GM19238 (cell line): ENCODE results near the gene IRGC.
"Not testable (repeated sequence)": the region's sequence is repeated elsewhere in the genome, so short reads cannot be mapped to it uniquely, and the experiment has no call there.

Experiments
- DNase-seq: peaks from one replicate; pipeline ENCODE4 v3.0.0; 2011; ENCODE audit warnings: low spot score; ENCODE audit not compliant: insufficient read length

IRGC gene

DNA sequence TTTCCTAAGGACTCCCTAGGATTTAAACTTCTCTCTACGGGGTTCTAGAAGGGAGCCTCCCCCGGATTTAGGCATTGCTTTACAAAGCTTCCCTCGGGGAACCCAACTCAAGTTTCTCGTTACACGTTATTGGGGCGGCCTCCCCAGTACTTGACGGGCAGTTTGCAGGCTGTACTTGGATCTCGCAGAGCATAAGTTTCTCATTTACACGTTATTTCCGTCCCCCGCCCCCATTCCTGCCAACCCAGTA, 38.3 kb downstream of the IRGC start:
- DNase-seq = no peak

DNA sequence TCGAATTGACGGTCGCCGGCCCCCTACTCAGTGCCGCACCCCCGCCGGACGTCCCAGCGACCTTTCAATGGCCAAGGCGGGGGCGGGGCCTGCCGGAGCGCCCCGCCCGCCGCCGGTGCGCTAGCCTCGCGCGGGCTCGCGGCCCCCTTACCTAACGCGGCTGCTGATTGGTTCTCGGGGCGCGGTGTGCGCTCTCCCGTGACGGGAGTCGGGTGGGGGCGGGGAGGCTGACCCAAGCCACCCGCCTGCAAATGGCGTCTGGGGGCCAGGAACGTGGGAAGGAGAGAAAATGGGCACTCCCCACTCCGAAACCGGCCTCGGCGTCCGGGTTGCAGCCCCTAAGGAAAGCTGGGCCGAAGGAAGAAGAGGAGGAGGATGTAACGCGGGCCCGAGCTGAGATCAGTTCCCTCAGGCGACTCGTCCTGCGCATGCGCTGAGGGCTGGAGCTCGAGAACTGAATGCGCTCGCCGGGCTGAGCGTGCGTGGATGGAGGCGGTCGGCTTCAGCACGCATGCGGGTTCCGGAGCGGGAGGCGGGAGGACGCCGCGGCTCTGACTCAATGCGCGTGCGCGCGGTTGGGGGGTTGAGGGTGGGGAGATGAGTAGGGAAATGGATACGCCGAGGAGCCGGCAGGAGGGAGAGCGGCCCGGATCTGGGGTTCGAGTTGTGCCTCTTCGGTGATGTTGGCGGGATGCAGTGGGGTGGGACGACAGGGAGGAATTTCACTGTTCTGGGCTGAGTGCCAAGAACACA, 38.8 kb downstream of the IRGC start, which contains the start of gene SMG9:
SMG9 (minus strand) TSS at position 460 of the 753 bp plus-strand sequence. CDS start 4,221 bp downstream, outside the sequence.
- peak; percentile 80 for DNase-seq

DNA sequence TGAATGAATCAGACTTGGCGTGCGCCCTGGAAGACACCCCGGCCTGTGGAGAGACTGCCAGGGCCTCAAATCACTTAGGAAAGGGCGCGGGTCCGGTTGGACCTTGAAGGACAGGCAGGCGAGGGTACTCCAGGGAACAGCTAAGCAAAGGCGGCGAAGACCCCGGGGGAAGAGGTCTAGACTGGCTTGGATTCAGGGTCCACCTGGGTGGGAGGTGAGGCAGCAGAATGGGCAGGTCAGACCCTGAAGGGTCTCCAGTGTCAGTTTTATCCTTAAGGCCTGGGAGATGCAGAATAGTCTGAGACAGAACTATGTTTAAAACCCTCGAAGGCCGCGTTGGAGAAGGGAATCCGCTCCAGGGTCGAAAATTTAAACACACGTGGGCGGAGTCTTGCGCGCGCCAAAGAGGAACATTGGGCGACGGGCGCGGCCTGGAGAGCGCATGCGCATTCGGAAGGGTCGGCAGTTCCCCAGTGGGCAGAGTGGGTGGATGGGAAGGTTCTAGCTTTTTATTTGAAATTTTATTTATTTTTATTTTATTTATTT, 39.5 kb downstream of the IRGC start:
- peak; percentile 39 for DNase-seq

DNA sequence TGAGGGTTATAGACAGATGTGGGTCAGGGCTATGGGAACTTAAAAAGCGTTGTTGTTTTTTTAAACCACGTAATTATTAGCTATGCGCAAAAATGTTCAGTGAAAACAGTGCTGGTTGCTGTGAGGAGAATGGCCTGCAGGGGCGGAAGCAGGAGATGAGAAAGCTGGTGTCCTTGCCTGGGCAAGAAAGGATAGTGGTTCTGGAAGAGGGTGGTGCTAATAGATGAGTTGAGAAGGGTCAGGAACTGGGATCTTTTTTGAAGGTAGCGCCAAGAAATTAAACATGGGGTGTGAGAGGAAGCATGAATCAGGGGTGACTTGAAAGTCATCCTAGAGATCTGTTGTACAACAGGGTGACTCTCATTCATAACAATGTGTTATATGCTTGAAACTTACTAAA, 43.6 kb downstream of the IRGC start:
- no peak for DNase-seq

DNA sequence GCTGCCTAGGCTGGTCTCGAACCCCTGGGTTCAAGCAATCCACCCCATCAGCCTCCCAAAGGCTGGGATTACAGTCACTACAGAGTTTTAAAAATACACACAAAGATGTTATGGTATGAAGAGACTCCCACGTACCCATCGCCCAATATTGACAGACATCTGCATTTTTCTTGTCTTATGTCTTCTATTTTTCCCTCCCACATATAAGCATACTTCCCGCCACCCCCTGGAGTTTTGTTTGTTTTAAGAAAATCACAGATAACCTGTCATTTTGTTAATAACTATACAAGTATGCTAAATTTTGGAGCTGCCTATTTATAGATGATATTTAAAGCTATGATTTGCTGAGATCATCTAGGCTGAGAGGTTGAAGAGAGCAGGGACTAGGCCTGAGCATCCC, 45.1 kb downstream of the IRGC start:
- DNase-seq = no peak

DNA sequence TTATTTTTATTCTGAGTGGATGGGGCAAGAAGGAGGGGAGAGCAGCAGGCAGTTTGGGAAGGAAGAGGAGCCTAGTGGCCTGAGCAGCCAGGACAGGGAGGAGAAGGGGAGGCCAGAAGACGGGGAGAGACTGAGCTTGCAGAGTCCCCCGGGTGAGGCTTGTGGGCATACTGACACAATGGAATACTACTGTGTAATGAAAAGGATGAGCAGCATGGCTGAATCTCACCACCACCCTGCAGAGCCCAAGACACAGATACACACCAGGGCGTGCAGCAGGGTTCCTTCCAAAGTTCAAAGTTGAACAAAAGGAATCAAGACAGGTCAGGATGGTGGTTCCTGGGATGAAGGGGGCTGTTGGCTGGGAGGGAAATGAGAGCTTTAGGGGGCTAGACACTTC, 46.9 kb downstream of the IRGC start:
- no peak for DNase-seq

DNA sequence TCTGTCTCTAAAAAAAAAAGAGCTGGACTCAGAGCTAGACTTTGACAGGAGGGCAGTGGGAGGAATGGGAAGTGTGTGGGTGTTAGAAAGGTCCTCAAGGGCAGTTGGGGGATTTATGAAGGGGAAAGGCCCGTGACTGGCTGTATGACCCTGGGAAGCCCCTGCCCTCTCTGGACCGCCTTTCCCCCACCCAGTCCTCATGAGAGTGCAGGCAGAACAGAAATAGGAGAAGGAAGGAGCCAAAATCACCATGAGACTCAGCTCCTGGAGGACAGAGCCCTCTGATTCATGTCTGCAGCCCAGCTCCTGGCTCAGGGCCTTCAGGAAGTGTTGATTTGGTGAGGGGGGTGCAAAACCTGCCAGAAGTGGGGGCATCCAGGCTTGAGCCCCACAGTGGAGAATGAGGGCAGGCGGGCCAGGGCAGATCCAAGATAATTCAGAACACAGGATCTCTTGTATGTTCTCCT, 47.6 kb downstream of the IRGC start:
- no peak for DNase-seq

DNA sequence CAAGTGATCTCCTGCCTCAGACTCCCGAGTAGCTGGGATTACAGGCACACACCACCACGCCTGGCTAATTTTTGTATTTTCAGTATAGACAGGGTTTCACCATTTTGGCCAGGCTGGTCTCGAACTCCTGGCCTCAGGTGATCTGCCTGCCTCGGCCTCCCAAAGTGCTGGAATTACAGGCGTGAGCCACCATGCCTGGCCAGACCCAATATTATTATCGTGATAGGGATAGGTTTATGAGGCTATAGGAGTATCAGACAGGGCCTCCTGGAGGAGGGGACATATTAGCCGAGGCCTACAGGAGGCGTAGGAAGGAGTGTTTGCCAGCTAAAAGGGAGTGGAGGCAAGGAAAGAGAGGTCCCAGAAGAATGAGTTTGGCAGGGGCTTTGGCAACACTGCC, 48.8 kb downstream of the IRGC start:
- DNase-seq = not testable (repeated sequence)

DNA sequence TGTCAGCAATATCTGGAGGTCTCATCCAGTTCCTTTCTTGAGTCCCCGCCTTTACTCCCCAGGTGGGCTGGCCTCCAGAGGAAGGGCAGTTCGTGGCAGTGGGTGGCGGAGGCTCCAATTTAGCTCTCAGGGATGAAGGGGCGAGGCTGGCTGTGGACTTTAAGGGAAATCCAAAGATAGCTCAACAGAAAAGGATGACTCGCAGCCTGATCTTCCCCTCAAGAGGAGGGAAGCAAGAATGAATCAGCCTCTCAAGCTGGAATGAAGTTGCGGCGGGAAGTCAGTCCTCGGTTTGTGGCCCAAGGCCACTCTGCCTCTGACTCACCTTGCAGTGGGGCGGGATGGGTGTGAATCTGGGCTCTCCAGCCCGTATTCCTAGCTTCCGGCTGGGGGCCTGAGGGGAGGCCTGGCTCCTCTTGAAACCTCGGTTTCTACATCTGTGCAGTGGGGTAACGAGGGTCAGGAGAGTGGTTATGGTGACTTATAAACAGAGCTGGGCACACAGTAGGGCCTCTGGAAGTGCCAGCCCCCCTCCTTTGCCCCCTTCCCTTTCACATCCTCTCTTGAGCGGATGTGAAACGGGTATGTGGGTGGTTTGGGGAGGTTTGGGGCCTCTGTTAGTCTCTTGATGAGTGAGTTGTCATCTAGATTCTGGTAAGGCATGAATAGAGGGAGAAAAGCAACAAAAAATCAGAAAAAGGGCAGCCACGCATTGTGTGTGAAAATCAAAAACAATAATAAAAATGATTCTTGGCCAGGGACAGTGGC, 49.4 kb downstream of the IRGC start:
- DNase-seq = no peak

DNA sequence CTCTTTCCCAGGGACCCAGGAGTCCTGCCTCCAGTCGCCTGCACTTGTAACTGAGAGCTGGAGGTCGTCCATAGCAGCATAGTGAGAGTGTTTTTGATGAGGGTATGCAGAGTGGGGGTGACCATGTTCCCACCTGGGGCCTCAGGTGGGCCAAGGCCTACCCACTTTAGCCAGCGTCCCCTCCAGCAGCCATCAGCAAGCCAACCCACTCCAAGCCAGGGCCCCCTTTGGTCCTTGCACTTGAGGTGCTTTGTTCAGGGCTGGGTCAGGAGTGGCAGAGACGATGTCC, 50.8 kb downstream of the IRGC start:
- no peak for DNase-seq

DNA sequence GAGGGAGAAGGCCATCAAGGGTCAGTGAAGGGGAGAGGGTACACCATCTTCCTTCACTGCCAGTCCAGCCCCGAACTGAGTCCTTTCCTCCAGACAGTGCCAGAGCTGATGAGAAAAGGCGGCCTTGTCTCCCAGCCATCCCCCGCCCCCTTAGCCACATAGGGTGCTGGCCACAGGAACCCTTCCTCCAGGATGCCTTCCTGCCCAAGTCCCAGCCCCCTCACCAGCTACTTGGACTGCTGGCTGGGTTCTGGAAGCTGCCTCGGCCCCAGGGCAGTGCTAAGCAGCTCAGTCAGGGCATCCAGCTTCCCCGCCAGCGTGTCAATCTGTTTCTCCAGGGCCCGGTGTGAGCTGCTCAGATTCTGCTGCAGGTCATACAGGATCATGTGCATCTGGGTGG, 51.4 kb downstream of the IRGC start:
- DNase-seq = no peak

DNA sequence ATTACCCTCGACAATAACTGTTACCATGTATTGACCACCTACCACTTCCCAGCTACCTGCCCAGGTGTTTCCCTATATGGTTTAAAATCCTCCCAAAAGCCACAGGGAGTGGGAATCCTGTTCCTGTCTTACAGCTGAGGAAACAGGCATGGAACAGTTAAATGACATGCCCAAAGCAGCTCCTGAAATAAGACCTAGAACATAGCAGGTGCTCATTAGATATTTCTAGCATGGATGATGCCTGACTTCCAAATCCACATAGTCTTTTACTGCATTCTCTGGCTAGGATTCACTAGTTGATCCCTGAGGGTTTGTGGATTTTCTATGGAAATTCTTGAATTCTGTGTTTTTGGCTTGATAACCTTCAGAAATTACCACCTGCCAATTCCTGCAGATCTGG, 51.9 kb downstream of the IRGC start:
- no peak for DNase-seq

DNA sequence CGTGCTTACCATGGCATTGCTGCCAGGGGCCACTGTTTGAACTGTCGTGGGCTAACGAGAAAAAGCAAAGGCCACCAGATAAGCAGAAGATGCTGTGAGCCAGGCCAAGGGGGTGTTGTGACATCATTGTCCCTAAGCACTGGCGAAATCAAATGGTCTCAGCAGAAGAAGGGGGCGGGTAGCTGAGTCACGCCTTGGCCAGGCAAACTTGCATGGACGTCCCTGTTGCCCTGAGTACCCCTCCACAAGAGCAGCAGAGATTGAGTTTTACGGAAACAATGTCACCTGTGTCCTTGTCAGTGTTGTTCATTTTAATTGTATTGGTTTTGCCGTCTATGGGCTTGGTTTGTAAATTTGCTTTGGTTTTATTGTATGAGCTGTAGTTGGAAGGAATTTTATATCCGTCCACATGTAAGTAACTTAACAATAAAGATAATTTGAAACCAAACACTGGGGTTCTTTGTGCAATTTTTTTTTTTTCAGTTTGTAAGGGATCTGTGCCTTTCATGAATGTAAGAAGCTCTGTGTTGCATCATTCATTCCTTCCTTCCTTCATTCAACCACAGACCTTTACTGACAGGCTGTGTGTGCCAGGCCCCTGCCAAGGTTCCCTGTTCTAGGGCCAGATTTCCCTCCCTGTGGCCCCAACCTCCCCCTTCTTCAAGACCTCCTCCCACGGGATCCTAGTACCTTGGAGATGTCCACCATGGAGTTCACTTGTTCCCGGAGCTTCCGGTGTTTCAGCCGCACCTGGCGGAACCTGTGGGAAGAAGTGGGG, 52.6 kb downstream of the IRGC start:
- DNase-seq = no peak

DNA sequence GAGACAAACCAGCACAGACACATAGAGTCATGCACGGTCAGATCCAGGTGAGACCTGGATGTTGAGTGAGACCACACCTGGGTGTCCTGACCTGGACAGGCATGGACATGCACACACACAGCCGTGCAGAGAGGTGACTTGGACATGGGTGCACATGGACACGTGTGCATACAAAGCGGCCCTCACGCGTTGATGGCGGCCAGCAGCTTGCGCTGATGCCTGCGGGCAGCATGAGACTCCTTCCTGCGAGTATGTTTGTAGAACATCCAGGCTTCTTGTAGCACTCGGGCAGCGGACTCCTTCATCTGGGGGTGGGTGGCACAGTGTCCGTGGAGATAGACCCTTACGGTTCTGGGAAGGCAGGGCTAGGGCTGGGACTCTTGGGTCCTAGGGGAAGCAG, 53.4 kb downstream of the IRGC start:
- DNase-seq = no peak
